HG03060 (cell line): ENCODE data around the gene IFNL2.
"Not testable (repeated sequence)": the region's sequence is repeated elsewhere in the genome, so short reads cannot be mapped to it uniquely, and the experiment has no call there.

Source experiments
- ATAC-seq: cut with Tn5 transposase; IDR thresholded peaks from one replicate; pipeline ENCODE4 v1.9.1; 2021; ENCODE audit warnings: low read depth, moderate number of reproducible peaks; ENCODE audit not compliant: unreplicated experiment

IFNL2 gene

GRCh38 chr19:39268085-39268484 is at the start of gene IFNL2:
IFNL2 (plus strand) TSS chr19:39268396; CDS start chr19:39268569, 173 bp downstream.
- not testable (repeated sequence) for ATAC-seq

GRCh38 chr19:39219108-39219507 is 49.1 kb upstream of the IFNL2 start:
- not testable (repeated sequence) for ATAC-seq

GRCh38 chr19:39223703-39224279 is 44.4 kb upstream of the IFNL2 start:
- ATAC-seq = no peak

GRCh38 chr19:39224910-39225309 is 43.3 kb upstream of the IFNL2 start:
- ATAC-seq = no peak

- ATAC-seq = no peak
These were observed 38.0 kb upstream of the IFNL2 start for GRCh38 chr19:39230096-39230764.

GRCh38 chr19:39232708-39233107 is 35.5 kb upstream of the IFNL2 start:
- ATAC-seq = no peak

GRCh38 chr19:39236527-39236926 is 31.7 kb upstream of the IFNL2 start:
- no peak for ATAC-seq

GRCh38 chr19:39237200-39238184 is 30.7 kb upstream of the IFNL2 start:
- ATAC-seq = no peak

GRCh38 chr19:39238209-39238608 is 30.0 kb upstream of the IFNL2 start:
- no peak for ATAC-seq

GRCh38 chr19:39238944-39239343 is 29.3 kb upstream of the IFNL2 start:
- ATAC-seq = no peak

GRCh38 chr19:39240421-39240820 is 27.8 kb upstream of the IFNL2 start:
- ATAC-seq = no peak

- ATAC-seq = not testable (repeated sequence)
These were observed 24.5 kb upstream of the IFNL2 start for GRCh38 chr19:39243741-39244140.

GRCh38 chr19:39244410-39245100 is 23.6 kb upstream of the IFNL2 start, which contains the start of gene IFNL3:
IFNL3 (minus strand) TSS chr19:39245006; CDS start chr19:39244967, 39 bp downstream.
- ATAC-seq = not testable (repeated sequence)

- ATAC-seq = not testable (repeated sequence)
These were observed 23.0 kb upstream of the IFNL2 start for GRCh38 chr19:39245166-39245565.

- ATAC-seq = no peak
These were observed 21.1 kb upstream of the IFNL2 start for GRCh38 chr19:39246951-39247669.

GRCh38 chr19:39247701-39248664 is 20.2 kb upstream of the IFNL2 start:
- no peak for ATAC-seq

GRCh38 chr19:39248806-39249205 is 19.4 kb upstream of the IFNL2 start, which contains the start of gene IFNL4:
IFNL4 (minus strand) TSS chr19:39248856.
- no peak for ATAC-seq

GRCh38 chr19:39251081-39251480 is 17.1 kb upstream of the IFNL2 start:
- no peak for ATAC-seq

- ATAC-seq = no peak
These were observed 16.4 kb upstream of the IFNL2 start for GRCh38 chr19:39251846-39252245.
